ENCODE data around the gene PAF1.
A peak's percentile ranks its signal among the peaks of the same experiment; 100 is the strongest.

PAF1 gene

GRCh38 chr19:39416152-39417120, 25.5 kb upstream of the PAF1 start:
- no peak for DNase-seq

- no peak for DNase-seq
These were observed 24.5 kb upstream of the PAF1 start for GRCh38 chr19:39415111-39416046.

DNA sequence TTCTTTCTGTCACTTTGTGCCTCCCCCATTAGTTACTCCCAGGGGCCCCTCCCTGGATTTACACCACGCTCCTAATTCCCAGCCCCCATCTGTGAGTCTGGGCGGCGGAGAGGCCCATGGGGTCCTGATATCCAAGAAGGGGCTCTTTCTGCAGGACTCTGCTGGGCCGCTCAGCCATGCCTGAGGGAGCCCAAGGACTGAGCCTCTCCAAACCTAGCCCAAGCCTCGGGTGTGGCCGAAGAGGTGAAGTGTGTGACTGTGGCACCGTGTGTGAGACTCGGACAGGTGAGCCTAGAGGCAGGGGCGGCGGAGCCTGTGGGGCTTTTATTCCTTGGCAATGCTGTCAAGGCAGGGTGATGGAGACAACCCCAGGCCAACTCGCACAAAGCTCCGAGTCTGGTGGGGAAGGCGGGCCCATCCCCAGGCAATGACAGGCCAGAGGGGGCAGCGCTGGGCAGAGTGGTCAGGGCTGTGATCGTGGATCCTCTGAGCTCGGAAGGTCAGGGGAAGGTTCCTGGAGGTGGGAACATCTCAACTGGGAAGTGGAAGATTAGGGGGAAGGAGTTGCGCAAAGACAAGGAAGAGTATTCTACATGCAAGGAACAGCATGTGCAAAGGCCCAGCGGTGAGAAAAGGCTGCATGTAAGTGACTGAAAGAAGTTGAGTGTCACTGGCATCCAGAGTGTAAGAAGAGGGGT, 23.2 kb upstream of the PAF1 start:
- DNase-seq = no peak

GRCh38 chr19:39413272-39413910, 22.5 kb upstream of the PAF1 start:
- DNase-seq = peak; percentile 34

DNA sequence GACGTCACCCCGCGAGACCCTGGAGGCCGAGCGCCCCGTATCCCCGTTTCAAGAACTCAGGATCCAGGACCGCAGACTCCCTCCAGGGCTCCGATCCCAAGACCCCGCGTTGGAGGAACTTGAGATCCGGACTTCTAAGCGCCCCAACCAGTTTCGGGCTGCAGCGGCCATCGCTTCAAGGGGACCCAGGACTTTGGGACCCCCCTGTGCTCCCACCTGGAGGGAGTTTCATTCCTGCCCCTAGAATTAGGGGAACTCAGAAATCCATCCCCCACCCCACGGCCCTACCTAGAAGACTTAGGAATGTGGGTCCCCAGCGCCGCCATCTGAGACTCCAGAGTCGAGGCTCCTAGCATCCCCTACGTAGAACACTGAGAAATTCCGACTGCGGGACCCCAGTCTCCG, 22.0 kb upstream of the PAF1 start:
- DNase-seq = no peak

- DNase-seq = peak; percentile 92
These were observed 21.4 kb upstream of the PAF1 start, which contains the start of gene PLEKHG2 for GRCh38 chr19:39412100-39412866. PLEKHG2 (plus strand) TSS chr19:39412669; CDS start chr19:39414087, 1,418 bp downstream.

GRCh38 chr19:39411832-39412099, 20.9 kb upstream of the PAF1 start:
- peak; percentile 86 for DNase-seq

GRCh38 chr19:39411081-39411831, 20.4 kb upstream of the PAF1 start:
- DNase-seq = no peak

GRCh38 chr19:39410831-39411080, 19.9 kb upstream of the PAF1 start:
- no peak for DNase-seq

DNA sequence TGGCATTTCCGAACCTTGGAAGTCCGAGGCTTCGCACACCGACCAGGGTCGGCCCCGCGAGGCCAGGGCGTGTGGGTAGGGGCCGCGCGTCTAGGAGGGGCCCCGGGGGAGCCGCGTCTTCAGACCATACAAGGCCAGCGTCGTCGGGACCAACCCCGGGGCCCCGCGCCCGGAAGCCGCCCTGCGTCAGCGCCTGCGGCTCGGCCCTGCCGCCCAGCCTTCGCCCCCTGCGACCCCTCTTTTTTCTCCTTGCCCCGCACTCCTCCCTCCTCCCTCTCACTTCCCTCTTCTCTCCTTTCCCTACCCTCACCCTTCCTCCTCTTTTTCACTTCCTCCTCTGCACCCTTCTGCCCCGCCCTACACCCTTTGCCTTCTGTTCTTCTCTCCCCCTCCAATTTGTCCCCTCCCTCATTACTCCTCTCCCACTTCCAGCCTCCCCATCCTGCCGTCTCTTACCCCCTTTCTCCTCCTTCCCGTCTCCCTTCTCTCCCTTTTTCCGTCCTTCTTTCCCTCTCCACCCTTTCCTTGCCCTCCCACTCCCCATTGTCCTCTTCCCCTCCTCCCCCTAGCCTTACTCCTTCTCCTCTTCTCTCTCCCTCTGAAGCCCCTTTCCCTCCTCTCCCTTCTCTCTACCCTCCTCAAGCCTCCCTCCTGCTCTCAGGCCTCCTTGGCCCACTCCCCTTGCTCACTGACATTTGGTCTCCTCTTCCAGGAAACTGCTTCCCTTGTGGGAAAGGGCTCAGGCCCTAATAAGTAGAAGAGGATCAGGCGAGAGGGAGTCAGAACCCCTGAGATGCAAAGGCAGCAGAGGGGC, 19.3 kb upstream of the PAF1 start:
- peak; percentile 53 for DNase-seq

- peak; percentile 80 for DNase-seq
These were observed 18.5 kb upstream of the PAF1 start for GRCh38 chr19:39409208-39410016.

DNA sequence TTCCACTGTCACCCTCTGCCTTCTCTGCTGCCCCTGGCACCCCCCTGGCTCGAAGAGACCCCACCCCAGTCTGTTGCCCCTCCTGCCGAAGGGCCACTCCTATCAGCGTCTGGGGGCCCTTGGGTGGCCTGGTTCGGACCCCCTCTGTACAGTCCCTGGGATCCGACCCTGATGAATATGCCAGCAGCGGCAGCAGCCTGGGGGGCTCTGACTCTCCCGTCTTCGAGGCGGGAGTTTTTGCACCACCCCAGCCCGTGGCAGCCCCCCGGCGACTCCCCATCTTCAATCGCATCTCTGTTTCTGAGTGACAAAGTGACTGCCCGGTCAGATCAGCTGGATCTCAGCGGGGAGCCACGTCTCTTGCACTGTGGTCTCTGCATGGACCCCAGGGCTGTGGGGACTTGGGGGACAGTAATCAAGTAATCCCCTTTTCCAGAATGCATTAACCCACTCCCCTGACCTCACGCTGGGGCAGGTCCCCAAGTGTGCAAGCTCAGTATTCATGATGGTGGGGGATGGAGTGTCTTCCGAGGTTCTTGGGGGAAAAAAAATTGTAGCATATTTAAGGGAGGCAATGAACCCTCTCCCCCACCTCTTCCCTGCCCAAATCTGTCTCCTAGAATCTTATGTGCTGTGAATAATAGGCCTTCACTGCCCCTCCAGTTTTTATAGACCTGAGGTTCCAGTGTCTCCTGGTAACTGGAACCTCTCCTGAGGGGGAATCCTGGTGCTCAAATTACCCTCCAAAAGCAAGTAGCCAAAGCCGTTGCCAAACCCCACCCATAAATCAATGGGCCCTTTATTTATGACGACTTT, 17.7 kb upstream of the PAF1 start:
- DNase-seq = no peak

DNA sequence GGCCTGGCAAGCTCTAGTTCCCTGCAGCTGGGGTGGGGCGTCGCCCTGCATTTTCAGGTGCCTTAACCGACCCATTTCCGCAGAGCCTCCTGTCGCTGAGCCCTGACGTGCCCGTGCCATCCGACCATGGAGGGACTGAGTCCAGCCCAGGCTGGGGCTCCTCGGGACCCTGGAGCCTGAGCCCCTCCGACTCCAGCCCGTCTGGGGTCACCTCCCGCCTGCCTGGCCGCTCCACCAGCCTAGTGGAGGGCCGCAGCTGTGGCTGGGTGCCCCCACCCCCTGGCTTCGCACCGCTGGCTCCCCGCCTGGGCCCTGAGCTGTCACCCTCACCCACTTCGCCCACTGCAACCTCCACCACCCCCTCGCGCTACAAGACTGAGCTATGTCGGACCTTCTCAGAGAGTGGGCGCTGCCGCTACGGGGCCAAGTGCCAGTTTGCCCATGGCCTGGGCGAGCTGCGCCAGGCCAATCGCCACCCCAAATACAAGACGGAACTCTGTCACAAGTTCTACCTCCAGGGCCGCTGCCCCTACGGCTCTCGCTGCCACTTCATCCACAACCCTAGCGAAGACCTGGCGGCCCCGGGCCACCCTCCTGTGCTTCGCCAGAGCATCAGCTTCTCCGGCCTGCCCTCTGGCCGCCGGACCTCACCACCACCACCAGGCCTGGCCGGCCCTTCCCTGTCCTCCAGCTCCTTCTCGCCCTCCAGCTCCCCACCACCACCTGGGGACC, 16.9 kb upstream of the PAF1 start:
- DNase-seq = peak; percentile 55

GRCh38 chr19:39407410-39407659, 16.4 kb upstream of the PAF1 start:
- DNase-seq = no peak

GRCh38 chr19:39406656-39407409, 15.9 kb upstream of the PAF1 start, which contains the start of gene ZFP36:
ZFP36 (plus strand) TSS chr19:39406847; CDS start chr19:39406905, 58 bp downstream.
- DNase-seq = peak; percentile 83

DNA sequence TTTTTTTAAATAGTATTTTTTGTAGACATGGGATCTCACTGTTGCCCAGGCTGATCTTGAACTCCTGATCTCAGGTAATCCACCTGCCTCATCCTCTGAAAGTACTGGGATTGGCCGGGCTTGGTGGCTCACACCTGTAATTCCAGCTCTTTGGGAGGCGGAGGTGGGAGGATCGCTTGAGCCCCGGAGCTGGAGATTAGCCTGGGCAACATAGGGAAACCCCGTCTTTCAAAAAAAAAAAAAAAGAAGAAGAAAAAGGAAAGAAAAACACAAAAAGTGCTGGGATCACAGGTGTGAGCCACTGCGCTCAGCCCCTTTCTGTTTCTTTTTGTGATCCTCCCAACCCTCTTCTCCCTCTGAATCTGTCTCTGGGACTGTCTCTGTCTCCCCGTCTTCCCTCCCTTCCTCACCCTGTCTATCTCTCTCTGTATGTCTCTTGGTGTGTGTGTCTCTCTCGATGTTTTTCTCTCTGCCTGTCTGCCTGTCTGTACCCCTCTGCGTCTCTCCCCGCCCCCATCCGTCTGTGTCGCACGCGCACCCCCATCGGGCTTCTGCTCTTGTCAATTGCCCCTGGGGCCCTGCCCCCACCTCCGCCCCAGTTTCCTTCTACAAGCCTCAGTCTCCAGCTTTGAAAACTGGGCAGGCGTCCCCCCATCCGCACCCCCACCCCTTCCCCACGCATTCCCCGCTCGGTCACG, 15.2 kb upstream of the PAF1 start:
- DNase-seq = peak; percentile 78
